Sigmoid colon (tissue), 3 donors: ENCODE data around the gene USH2A.

Experiments
- CTCF ChIP-seq, 4 experiments: fragments of 450-650 bp in 3 of 4; fragments of 200-600 bp in 1 of 4; IDR thresholded peaks; one replicate each; pipeline ENCODE4 v1.5.1; 2016 to 2019; ENCODE audit warnings: antibody characterized with exemption in 4 of 4, mild to moderate bottlenecking in 3 of 4, moderate library complexity in 2 of 4
- POLR2A ChIP-seq, 2 donors: fragments of 450-650 bp; IDR thresholded peaks; one replicate each; pipeline ENCODE4 v1.6.1; 2016; ENCODE audit warnings: antibody characterized with exemption in 2 of 2, mild to moderate bottlenecking in 2 of 2, moderate library complexity in 2 of 2

DNA sequence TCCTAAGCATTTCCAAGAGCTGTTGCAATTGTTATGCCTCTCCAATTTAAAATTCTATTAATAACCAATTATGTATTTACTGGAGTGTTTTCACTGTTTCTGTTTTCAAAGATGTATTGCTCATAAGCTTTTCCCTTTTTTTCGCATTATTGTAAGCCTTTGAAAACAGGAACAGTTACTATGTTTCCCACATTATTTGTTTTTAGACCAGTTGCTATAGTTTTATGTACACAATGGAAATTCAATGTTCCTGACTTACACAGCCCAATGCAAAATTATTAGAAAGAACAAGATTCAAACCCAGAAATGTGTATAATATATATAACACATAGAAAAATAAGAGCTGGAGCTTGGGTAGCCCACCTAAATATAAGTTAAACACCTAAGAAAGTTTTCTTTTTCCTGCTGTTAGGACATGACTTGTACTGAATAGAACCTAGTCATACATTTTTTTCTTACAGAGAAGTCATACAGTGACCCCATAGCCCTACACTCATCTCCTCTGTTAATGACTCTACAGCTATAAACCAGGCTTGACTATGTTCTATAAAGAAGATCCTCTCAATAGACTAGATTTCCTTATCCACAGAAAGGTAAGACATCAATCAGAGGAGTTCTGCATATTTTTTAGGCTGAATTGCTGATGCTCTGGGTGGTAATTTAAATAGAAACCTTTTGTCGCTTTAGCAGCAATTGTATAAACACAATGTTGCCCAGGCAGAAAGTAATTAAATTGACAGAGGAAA is 299.6 kb downstream of the USH2A start:
- TF ChIP-seq POLR2A (IDR thresholded peaks at IDR 0.05) (no peak), CTCF (IDR thresholded peaks at IDR 0.05) (no peak)
